Muscle layer of duodenum (tissue), 2 donors: ENCODE data around the gene TRAK2.
"Not testable (repeated sequence)": the region's sequence is repeated elsewhere in the genome, so short reads cannot be mapped to it uniquely, and the experiment has no call there.

Source experiments
- H3K27ac ChIP-seq: one replicate; pipeline ENCODE4 v1.7.0; 2013; ENCODE audit warnings: mild to moderate bottlenecking, low read length
- H3K27me3 ChIP-seq: one replicate; pipeline ENCODE4 v1.7.0; 2013; ENCODE audit warnings: low read depth, mild to moderate bottlenecking, control low read depth, low read length
- H3K36me3 ChIP-seq, 2 donors: one replicate each; pipeline ENCODE4 v1.7.0; 2013; ENCODE audit warnings: low read length in 2 of 2, control low read depth in 1 of 2, mild to moderate bottlenecking in 1 of 2; ENCODE audit not compliant: insufficient read depth in 2 of 2, control insufficient read depth in 1 of 2
- H3K4me1 ChIP-seq, 2 donors: one replicate each; pipeline ENCODE4 v1.7.0; 2013; ENCODE audit warnings: low read length in 2 of 2, mild to moderate bottlenecking in 2 of 2, control low read depth in 1 of 2, moderate library complexity in 1 of 2; ENCODE audit not compliant: insufficient read depth in 2 of 2, control insufficient read depth in 1 of 2
- H3K4me3 ChIP-seq, 2 donors: one replicate each; pipeline ENCODE4 v1.7.0; 2013; ENCODE audit warnings: low read length in 2 of 2, low read depth in 1 of 2, mild to moderate bottlenecking in 1 of 2
- H3K9me3 ChIP-seq, 2 donors: one replicate each; pipeline ENCODE4 v1.7.0; 2013; ENCODE audit warnings: low read length in 2 of 2, control low read depth in 1 of 2, mild to moderate bottlenecking in 1 of 2; ENCODE audit not compliant: control insufficient read depth in 1 of 2
- donor health status: healthy.

TRAK2 gene

GRCh38 chr2:201429835-201430234, 21.4 kb downstream of the TRAK2 start:
- not testable (repeated sequence) for H3K4me3 ChIP-seq, H3K27ac ChIP-seq, H3K36me3 ChIP-seq, H3K27me3 ChIP-seq, H3K9me3 ChIP-seq
- peaks cover 10 to 21% of the 10 kb centered on the region in 2 donors for H3K4me1 ChIP-seq

- not testable (repeated sequence) for H3K36me3 ChIP-seq, H3K9me3 ChIP-seq, H3K27ac ChIP-seq, H3K4me3 ChIP-seq, H3K27me3 ChIP-seq
- peaks cover 6 to 26% of the 10 kb centered on the region in 2 donors for H3K4me1 ChIP-seq
These were observed 22.9 kb downstream of the TRAK2 start for GRCh38 chr2:201428366-201428765.

GRCh38 chr2:201425952-201426351, 25.3 kb downstream of the TRAK2 start:
- Histone ChIP-seq H3K27ac (no peak overlapping the region), H3K27me3 (no peaks in the 10 kb centered on the region), H3K4me3 (no peak overlapping the region), H3K36me3 (no peaks in the 10 kb centered on the region), H3K9me3 (no peaks in the 10 kb centered on the region), H3K4me1 (peaks cover 0 to 13% of the 10 kb centered on the region in 2 donors)

- peaks cover 0 to 15% of the 10 kb centered on the region in 2 donors for H3K4me1 ChIP-seq
- peaks cover 0 to 6% of the 10 kb centered on the region in 2 donors for H3K36me3 ChIP-seq
- H3K27me3 ChIP-seq = no peaks in the 10 kb centered on the region
- no peak overlapping the region for H3K4me3 ChIP-seq
- no peak overlapping the region for H3K27ac ChIP-seq
- no peaks in the 10 kb centered on the region for H3K9me3 ChIP-seq
These were observed 30.7 kb downstream of the TRAK2 start for GRCh38 chr2:201420442-201421113.

GRCh38 chr2:201419986-201420385, 31.3 kb downstream of the TRAK2 start:
- H3K4me3 ChIP-seq = no peak overlapping the region
- H3K4me1 ChIP-seq = peaks cover 0 to 19% of the 10 kb centered on the region in 2 donors
- no peaks in the 10 kb centered on the region for H3K9me3 ChIP-seq
- no peak overlapping the region for H3K27ac ChIP-seq
- H3K36me3 ChIP-seq = peaks cover 0 to 6% of the 10 kb centered on the region in 2 donors
- H3K27me3 ChIP-seq = no peaks in the 10 kb centered on the region

GRCh38 chr2:201419057-201419635, 32.1 kb downstream of the TRAK2 start:
- Histone ChIP-seq H3K9me3 (no peaks in the 10 kb centered on the region), H3K36me3 (peaks cover 0 to 6% of the 10 kb centered on the region in 2 donors), H3K4me1 (peaks cover under 1 to 16% of the 10 kb centered on the region in 2 donors), H3K27me3 (no peaks in the 10 kb centered on the region), H3K4me3 (no peak overlapping the region), H3K27ac (no peak overlapping the region)

GRCh38 chr2:201415149-201415548, 36.1 kb downstream of the TRAK2 start:
- H3K4me3 ChIP-seq = no peak overlapping the region
- H3K27me3 ChIP-seq = no peaks in the 10 kb centered on the region
- H3K4me1 ChIP-seq = peaks cover 7 to 21% of the 10 kb centered on the region in 2 donors
- H3K36me3 ChIP-seq = peaks cover 0 to 5% of the 10 kb centered on the region in 2 donors
- no peaks in the 10 kb centered on the region for H3K9me3 ChIP-seq
- no peak overlapping the region for H3K27ac ChIP-seq

- H3K4me1 ChIP-seq = peaks cover 7 to 25% of the 10 kb centered on the region in 2 donors
- no peaks in the 10 kb centered on the region for H3K36me3 ChIP-seq
- H3K4me3 ChIP-seq = no peak overlapping the region
- no peaks in the 10 kb centered on the region for H3K9me3 ChIP-seq
- H3K27me3 ChIP-seq = no peaks in the 10 kb centered on the region
- no peak overlapping the region for H3K27ac ChIP-seq
These were observed 36.9 kb downstream of the TRAK2 start for GRCh38 chr2:201414099-201415023.

- Histone ChIP-seq H3K27ac (no peak overlapping the region), H3K27me3 (no peaks in the 10 kb centered on the region), H3K4me1 (peaks cover 7 to 25% of the 10 kb centered on the region in 2 donors), H3K36me3 (no peaks in the 10 kb centered on the region), H3K9me3 (no peaks in the 10 kb centered on the region), H3K4me3 (no peak overlapping the region)
These were observed 37.7 kb downstream of the TRAK2 start for GRCh38 chr2:201413552-201413951.

GRCh38 chr2:201413143-201413542, 38.1 kb downstream of the TRAK2 start:
- Histone ChIP-seq H3K9me3 (no peaks in the 10 kb centered on the region), H3K27me3 (no peaks in the 10 kb centered on the region), H3K36me3 (no peaks in the 10 kb centered on the region), H3K4me1 (peaks cover 7 to 25% of the 10 kb centered on the region in 2 donors), H3K27ac (no peak overlapping the region), H3K4me3 (no peak overlapping the region)

- no peaks in the 10 kb centered on the region for H3K36me3 ChIP-seq
- peaks cover 7 to 36% of the 10 kb centered on the region in 2 donors for H3K4me1 ChIP-seq
- H3K4me3 ChIP-seq = no peak overlapping the region
- no peaks in the 10 kb centered on the region for H3K27me3 ChIP-seq
- H3K27ac ChIP-seq = no peak overlapping the region
- H3K9me3 ChIP-seq = no peaks in the 10 kb centered on the region
These were observed 39.8 kb downstream of the TRAK2 start for GRCh38 chr2:201411421-201411820.
